Spleen (tissue), 11 donors: ENCODE measurements around the gene CEBPG. TPM values are rescaled to one million over a fixed set of nuclear protein-coding genes. Genes with fewer than 3 reads are reported as not detected.
A peak's percentile ranks its signal among the peaks of the same experiment; 100 is the strongest.

Experiments
- DNase-seq: peaks from one replicate; pipeline ENCODE4 v3.0.0-alpha.2; 2020
- H3K27ac ChIP-seq, 8 donors: fragments of 200-600 bp; sonication (generic) in 7 of 8; 1 replicate in 4 of 8; 2 replicates in 4 of 8; pipeline versions ENCODE4 v1.5.0 to v1.8.0; 2016 to 2021; ENCODE audit warnings: inconsistent platforms in 4 of 8, mild to moderate bottlenecking in 4 of 8, moderate library complexity in 1 of 8
- H3K27me3 ChIP-seq, 7 donors: fragments of 200-600 bp; sonication (generic) in 6 of 7; replicated peaks in 1 of 7; 1 replicate in 4 of 7; 2 replicates in 3 of 7; pipeline versions ENCODE4 v1.5.0 to v1.8.0; 2016 to 2021; ENCODE audit warnings: inconsistent platforms in 3 of 7, mild to moderate bottlenecking in 1 of 7
- H3K36me3 ChIP-seq, 6 donors: fragments of 200-600 bp; sonication (generic) in 5 of 6; 1 replicate in 4 of 6; 2 replicates in 2 of 6; pipeline versions ENCODE4 v1.5.0 to v1.8.0; 2016 to 2021; ENCODE audit warnings: inconsistent platforms in 2 of 6
- H3K4me1 ChIP-seq, 6 donors: fragments of 200-600 bp; sonication (generic) in 5 of 6; 1 replicate in 3 of 6; 2 replicates in 3 of 6; pipeline versions ENCODE4 v1.5.0 to v1.8.0; 2016 to 2021; ENCODE audit warnings: inconsistent platforms in 3 of 6
- H3K4me3 ChIP-seq, 8 donors: fragments of 200-600 bp; sonication (generic) in 7 of 8; 1 replicate in 4 of 8; 2 replicates in 4 of 8; pipeline versions ENCODE4 v1.5.0 to v1.8.0; 2016 to 2021; ENCODE audit warnings: inconsistent platforms in 4 of 8, mild to moderate bottlenecking in 4 of 8, moderate library complexity in 2 of 8
- H3K9me3 ChIP-seq, 8 donors: fragments of 200-600 bp; sonication (generic) in 7 of 8; 1 replicate in 4 of 8; 2 replicates in 4 of 8; pipeline versions ENCODE4 v1.5.0 to v1.8.0; 2016 to 2021; ENCODE audit warnings: inconsistent platforms in 4 of 8
- POLR2A ChIP-seq, 3 donors: fragments of 450-650 bp; IDR thresholded peaks; one replicate each; pipeline ENCODE4 v1.5.1; 2017; ENCODE audit warnings: antibody characterized with exemption in 3 of 3, mild to moderate bottlenecking in 1 of 3
- POLR2AphosphoS5 ChIP-seq, 3 donors: sonication (generic); formaldehyde crosslinking; IDR thresholded peaks; one replicate each; pipeline ENCODE4 v1.5.1; 2017; ENCODE audit warnings: antibody characterized with exemption in 3 of 3
- whole genome bisulfite sequencing, 5 donors: extraction: QIAGEN DNeasy Blood & Tissue Kit in 3 of 5; methylation state at CpG; one replicate each; pipeline versions ENCODE4 v1.1.5 to v1.1.7; 2013 to 2018; 5-methylcytosine and 5-hydroxymethylcytosine counted together
- intact Hi-C: fragments of 100-400 bp; cut with DNase I; formaldehyde crosslinking; loops from one replicate; pipeline ENCODE4 v1.15.0; 2023; ENCODE audit warnings: low total_unique reads
- polyA plus RNA-seq, 3 donors: library from polyadenylated mRNA; stranded (reverse); fragments of 200-250 nt; gene quantifications; one replicate each; pipeline ENCODE4 v1.2.1, GENCODE V29; 2013
- total RNA-seq, 7 donors: library from RNA; depleted of rRNA in 3 of 7; stranded (reverse); fragments of >200 nt in 3 of 7; fragmentation: NEBNext Ultra II Directional in 4 of 7; extraction: Animal tissue kit (Norgen Biotek cat#: 25700) in 4 of 7; gene quantifications; one replicate each; pipeline versions ENCODE4 v1.1.0 to v1.2.1, GENCODE V29; 2016 to 2021
- TF ChIP-seq, protein P1 (sequence below), 11 experiments: fragments of 200-600 bp in 7 of 11; fragments of 450-650 bp in 4 of 11; sonication (generic) in 4 of 11; IDR thresholded peaks in 8 of 11; conservative IDR thresholded peaks in 3 of 11; 1 replicate in 7 of 11; 2 replicates in 4 of 11; pipeline versions ENCODE4 v1.4.0 to v1.8.0; 2016 to 2021; ENCODE audit warnings: antibody characterized with exemption in 11 of 11, inconsistent platforms in 4 of 11, mild to moderate bottlenecking in 1 of 11
- donor health status: healthy with polysubstance abuse.
- donor health status: DM: no; HTN: no; CAD: no; lungs with moderate emphysema.
- donor health status: DM: no; HTN: no; CAD: no.
- donor health status: Bipolar disorder and iron deficiency.
- donor health status: healthy.
- donor health status: DM: no; HTN: no; CAD: no.
- donor health status: DM: yes; HTN: yes; CAD: no.

CEBPG gene
- total and polyA plus RNA-seq, 10 donors = 9.3 to 21.1 (median 16.0) TPM

DNA sequence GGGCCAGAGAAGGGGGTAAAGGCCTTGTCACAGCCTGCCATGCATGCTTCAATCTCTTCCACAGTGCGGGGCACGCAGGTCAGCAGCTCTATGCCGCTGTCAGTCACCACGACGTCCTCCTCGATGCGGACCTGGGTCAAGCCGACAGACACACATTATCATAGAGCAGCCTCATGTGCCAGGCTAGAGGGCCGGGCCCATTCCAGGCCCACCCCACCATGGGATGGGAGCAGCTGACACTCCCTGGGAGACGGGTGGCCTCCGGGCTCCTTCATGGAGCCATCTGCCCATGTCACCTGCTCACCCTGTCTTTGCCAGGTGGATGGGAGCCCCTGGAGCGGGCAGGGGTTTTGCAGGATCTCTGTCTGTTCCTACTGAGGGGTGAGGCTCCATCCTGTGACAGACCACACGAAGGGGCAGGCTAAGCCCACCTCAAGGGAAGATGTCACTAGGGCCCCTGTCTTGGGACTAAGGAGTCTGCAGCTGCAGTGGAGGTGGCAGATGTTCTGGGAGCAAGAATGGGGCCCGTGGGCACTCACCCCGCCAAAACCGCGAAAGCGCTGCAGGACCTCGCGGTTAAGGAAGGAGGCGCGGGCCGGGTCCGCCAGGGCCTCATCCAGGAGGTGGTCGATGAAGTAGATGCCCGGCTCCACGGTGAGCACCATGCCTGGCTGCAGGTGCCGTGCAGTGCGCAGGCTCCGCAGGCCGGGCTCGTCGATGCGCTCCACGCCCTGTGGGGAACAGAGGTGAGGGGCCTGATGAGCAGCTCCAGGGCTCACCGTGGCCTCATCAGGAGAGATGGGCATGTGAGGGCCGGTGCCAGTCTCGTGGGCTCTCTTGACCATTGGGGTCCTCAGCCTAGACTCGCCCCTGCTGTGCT, 14.1 kb downstream of the CEBPG start:
- TF ChIP-seq POLR2A (IDR thresholded peaks at IDR 0.05) = no peak
- TF ChIP-seq, protein P1, sequence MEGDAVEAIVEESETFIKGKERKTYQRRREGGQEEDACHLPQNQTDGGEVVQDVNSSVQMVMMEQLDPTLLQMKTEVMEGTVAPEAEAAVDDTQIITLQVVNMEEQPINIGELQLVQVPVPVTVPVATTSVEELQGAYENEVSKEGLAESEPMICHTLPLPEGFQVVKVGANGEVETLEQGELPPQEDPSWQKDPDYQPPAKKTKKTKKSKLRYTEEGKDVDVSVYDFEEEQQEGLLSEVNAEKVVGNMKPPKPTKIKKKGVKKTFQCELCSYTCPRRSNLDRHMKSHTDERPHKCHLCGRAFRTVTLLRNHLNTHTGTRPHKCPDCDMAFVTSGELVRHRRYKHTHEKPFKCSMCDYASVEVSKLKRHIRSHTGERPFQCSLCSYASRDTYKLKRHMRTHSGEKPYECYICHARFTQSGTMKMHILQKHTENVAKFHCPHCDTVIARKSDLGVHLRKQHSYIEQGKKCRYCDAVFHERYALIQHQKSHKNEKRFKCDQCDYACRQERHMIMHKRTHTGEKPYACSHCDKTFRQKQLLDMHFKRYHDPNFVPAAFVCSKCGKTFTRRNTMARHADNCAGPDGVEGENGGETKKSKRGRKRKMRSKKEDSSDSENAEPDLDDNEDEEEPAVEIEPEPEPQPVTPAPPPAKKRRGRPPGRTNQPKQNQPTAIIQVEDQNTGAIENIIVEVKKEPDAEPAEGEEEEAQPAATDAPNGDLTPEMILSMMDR (IDR thresholded peaks at IDR 0.05 in 8 of 11, conservative IDR thresholded peaks at IDR 0.05 in 3 of 11) = no peak
- intact Hi-C loops = no loop called here
- no peak overlapping the region for H3K27ac ChIP-seq

DNA sequence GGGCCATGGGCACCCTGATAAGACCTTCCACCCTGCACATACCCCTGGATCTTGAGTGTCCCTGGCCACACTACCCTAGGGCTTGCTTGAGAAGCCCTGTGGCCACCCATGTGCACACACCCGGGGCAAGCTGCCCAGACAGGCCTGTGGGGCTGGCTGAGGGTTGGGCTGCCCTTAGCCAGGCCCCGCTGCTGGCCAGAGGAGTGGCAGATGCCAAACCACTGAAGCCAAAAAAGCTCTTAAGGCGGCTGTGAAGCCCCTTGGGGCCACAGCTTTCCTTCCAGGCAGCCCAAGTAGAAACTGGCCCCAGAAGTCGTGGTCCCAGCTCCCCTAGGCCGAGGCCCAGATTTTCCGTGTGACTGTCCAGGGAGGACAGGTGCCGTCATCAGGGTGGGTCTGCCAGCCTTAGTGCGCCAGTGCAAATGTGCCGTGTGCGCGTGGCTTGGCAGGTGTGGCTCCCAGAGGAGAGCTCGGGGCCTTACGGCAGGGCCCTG, 14.8 kb downstream of the CEBPG start:
- intact Hi-C loops = no loop called here
- H3K27ac ChIP-seq = no peak overlapping the region
- TF ChIP-seq POLR2A (IDR thresholded peaks at IDR 0.05) = no peak
- TF ChIP-seq, protein P1 (IDR thresholded peaks at IDR 0.05 in 8 of 11, conservative IDR thresholded peaks at IDR 0.05 in 3 of 11) = no peak
- no peak for TF ChIP-seq POLR2AphosphoS5 (IDR thresholded peaks at IDR 0.05)
- H3K9me3 ChIP-seq = no peaks in the 10 kb centered on the region
- H3K4me1 ChIP-seq = peaks cover 0 to 76% (median 12%) of the 10 kb centered on the region in 6 donors
- DNase-seq = no peak
- no peaks in the 10 kb centered on the region for H3K27me3 ChIP-seq
- no peak overlapping the region for H3K4me3 ChIP-seq
- peaks cover 0 to 66% (median 12%) of the 10 kb centered on the region in 6 donors for H3K36me3 ChIP-seq
- WGBS, 5 donors = 80 to 96% (median 90%) methylated on average over 1 to 13 of the region's 13 CpGs

More for the DNA sequence above, 14.1 kb downstream of the CEBPG start:
- Histone ChIP-seq H3K4me3 (no peak overlapping the region), H3K9me3 (no peaks in the 10 kb centered on the region), H3K36me3 (peaks cover 0 to 69% (median 12%) of the 10 kb centered on the region in 6 donors), H3K4me1 (peaks cover 0 to 72% (median 9%) of the 10 kb centered on the region in 6 donors), H3K27me3 (no peaks in the 10 kb centered on the region)
- WGBS, 5 donors = 94 to 96% (median 94%) methylated on average over 26 to 39 of the region's 39 CpGs
- DNase-seq = no peak

DNA sequence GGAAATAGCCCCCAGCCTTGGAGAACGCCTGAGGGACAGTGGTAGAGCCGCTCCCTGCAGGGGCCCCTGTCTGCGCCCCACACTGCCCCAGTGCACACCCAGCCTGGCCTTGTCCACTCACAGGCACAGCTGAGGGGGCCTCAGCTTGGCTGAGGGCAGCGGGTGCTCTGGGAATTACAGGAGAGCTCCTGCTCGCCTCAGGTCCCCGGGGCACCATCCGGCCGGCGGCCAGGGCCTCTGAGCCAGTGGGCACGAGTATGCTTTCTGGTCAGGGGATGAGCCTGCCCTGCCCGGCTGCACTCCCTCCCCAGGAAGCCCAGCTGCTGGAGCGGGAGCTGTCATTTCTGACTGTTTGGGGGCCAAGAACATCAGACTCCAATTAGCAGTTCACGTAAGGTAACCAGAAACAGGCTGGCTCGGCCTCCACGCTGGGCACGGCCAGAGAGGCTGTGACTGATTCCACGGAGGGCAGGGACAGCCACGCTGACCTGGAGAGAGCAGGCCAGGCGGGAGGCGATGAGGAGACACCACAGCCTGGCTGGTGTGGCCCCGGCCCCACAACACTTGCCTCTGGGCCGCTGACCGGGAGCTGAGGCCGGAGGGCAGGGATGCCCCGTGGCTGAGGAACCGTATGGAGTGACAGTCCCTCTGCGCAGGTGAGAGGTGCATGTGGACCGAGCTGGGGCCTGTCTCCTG, 15.4 kb downstream of the CEBPG start:
- peak overlapping the region in 1 of 8 donors; percentile 21 for H3K27ac ChIP-seq
- intact Hi-C loops = no loop called here
- H3K36me3 ChIP-seq = peaks cover 0 to 60% (median 12%) of the 10 kb centered on the region in 6 donors
- no peak for DNase-seq
- TF ChIP-seq POLR2AphosphoS5 (IDR thresholded peaks at IDR 0.05) (no peak), POLR2A (IDR thresholded peaks at IDR 0.05) (no peak)
- TF ChIP-seq, protein P1 (IDR thresholded peaks at IDR 0.05 in 8 of 11, conservative IDR thresholded peaks at IDR 0.05 in 3 of 11) = no peak
- peaks cover 3 to 76% (median 18%) of the 10 kb centered on the region in 6 donors for H3K4me1 ChIP-seq
- no peak overlapping the region for H3K4me3 ChIP-seq
- no peaks in the 10 kb centered on the region for H3K9me3 ChIP-seq
- 90 to 96% (median 94%) methylated on average over 21 to 28 of the region's 28 CpGs for whole genome bisulfite sequencing, 5 donors
- H3K27me3 ChIP-seq = no peaks in the 10 kb centered on the region
